Measurements from ENCODE around the gene PHF20. TPM values are rescaled to one million over a fixed set of nuclear protein-coding genes. Genes with fewer than 3 reads are reported as not detected.

The PHF20 gene
- total and polyA plus RNA-seq, 2 donors (not counting 3 experiments of a cell fraction or from before 2014, with no cell fraction given), result 25.0 to 45.8 TPM

DNA sequence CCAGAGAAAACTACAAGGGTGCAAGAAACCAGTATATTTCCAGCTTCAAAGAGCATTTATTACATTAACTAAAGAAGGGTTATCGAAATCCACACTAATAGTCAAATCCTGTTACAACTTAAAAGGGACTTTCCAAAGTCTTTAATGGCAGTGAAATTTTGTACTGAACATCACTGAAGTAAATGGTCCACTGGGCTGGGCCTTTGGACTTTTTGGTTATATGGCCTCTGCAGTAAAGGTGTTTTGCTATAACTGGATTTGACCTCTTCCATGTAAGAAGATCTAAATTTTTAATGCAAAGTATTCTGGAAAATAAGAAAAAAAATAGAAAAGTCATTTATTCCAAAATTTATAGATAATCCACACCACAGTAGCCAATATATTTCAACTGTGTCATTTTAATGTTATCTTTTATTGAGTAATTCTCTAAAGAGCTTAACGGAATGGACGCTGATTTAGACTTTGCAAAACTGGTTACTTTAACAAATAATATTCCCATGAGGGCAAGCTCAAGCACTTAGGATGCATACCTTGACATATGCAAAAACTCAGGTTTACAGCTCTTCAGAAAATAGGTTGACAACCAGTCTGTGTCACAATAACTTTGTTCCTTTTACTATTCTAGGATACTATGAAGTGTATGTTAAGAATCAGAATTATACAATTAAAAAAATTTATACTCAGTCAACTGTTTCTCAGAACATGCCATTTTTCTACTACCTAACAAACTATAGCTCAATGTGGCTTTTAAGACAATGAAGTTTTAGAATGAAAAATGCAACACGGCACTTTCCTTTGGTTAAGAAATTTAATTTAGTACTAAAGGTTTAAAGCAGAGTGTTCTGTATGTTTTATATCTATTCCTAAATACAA, 36.8 kb upstream of the PHF20 start:
- Histone ChIP-seq H3K4me1 (ENCODE audit: control insufficient read depth, extremely low read depth, insufficient read depth, low read length) (peaks cover 28% of the 10 kb centered on the region), H3K79me2 (ENCODE audit: control insufficient read depth, insufficient read depth, low read length) (peaks cover 99% of the 10 kb centered on the region), H2AFZ (ENCODE audit: low read depth, low read length) (no peak overlapping the region), H3K9ac (replicated peaks; ENCODE audit: extremely low read depth, insufficient read depth, low read length) (no peak overlapping the region), H3K4me2 (ENCODE audit: insufficient read depth, low read length) (peak overlapping the region; percentile 71), H3K36me3 (ENCODE audit: control insufficient read depth in 2 of 2, extremely low read depth in 1 of 2, insufficient read depth in 2 of 2, low read length in 2 of 2) (peaks cover 33 to 69% of the 10 kb centered on the region in 2 experiments), H3K4me3 (replicated peaks in 1 of 3; ENCODE audit: insufficient read depth in 1 of 3, low read depth in 1 of 3, low read length in 3 of 3) (no peak overlapping the region), H4K20me1 (replicated peaks; ENCODE audit: control insufficient read depth, extremely low read depth, insufficient read depth, low read length) (peaks cover 50% of the 10 kb centered on the region), H3K27me3 (ENCODE audit: control insufficient read depth in 2 of 2, insufficient read depth in 2 of 2, low read length in 2 of 2) (no peaks in the 10 kb centered on the region), H3K9me1 (replicated peaks; ENCODE audit: control insufficient read depth, extremely low read depth, insufficient read depth, low read length) (no peaks in the 10 kb centered on the region), H3K27ac (ENCODE audit: insufficient read depth, low read depth, low read length) (no peak overlapping the region), H3K9me3 (replicated peaks; ENCODE audit: control insufficient read depth, insufficient read depth, low read length) (no peaks in the 10 kb centered on the region)
- ChIA-PET CTCF (interaction anchor here (0.6 to 2.2 kb wide), 4 partner anchors 15 to 151 kb away, joined by 3 to 7 read pairs (median 4); no protein-coding TSS in a partner anchor), POLR2A (interaction anchor here (1.0 to 1.5 kb wide), 3 partner anchors 13 to 149 kb away, joined by 3 to 6 read pairs (median 5); no protein-coding TSS in a partner anchor)
- FAIRE-seq, result no peak
- intact Hi-C loops (cut with micrococcal nuclease), result loop anchor here (2.0 to 5.0 kb wide), 2 partner anchors 14 to 37 kb away; partner anchors contain the start of gene PHF20
- BruUV-seq (replicated peaks), result no TSS peak
- TF ChIP-seq FOS (IDR thresholded peaks at IDR 0.05; ENCODE audit: borderline replicate concordance, insufficient read depth, low read length), result no peak
- TF ChIP-seq GATA2 (IDR thresholded peaks at IDR 0.05; ENCODE audit: insufficient read depth, insufficient read length, low read depth, low read length), result no peak
- TF ChIP-seq JUN (IDR thresholded peaks at IDR 0.05; ENCODE audit: borderline replicate concordance, insufficient read depth, insufficient read length, low read depth), result no peak
- TF ChIP-seq MYC (IDR thresholded peaks at IDR 0.05; ENCODE audit: low read depth, low read length), result no peak
- no peak for DNase-seq (ENCODE audit: low read depth, low spot score)
- dilution Hi-C loops (cut with MboI; ENCODE audit: extremely low pct_ligation_motif_present, low sequenced_read_pairs), result no loop called here
